Measurements from ENCODE around the gene TUT4.

The TUT4 gene

DNA sequence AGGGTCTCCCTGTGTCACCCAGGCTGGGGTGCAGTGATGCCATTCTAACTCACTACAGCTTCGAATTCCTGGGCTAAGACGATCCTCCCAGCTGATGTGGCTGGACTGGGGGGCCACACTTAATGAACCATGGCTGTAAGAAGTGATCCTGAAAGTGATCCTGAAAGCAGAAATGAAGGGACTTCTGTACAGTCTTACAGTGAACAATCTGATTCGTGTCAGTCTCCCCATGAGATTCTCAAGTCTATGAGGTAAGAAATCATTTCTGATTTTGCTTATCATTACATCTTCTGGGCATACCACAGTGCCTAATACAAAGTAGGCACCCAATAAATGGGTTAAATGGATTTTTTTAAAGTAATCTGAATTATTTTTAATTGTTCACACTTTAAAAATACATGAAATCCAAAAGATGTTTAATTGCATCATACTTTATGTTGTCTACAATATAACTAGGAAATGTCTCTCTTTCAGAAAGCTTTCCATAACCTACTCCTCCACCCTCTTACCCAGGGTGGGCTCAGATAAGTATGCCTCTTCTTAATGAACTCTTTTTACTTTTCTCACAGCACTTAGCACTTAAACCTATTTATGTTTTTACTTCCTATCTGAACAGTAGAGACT lies 21.5 kb downstream of the TUT4 start:
- no peak overlapping the region for H3K4me3 ChIP-seq
- peaks cover 4 to 12% (median 5%) of the 10 kb centered on the region in 3 donors for H3K36me3 ChIP-seq
- peaks cover 0 to 5% (median 0%) of the 10 kb centered on the region in 3 donors for H3K9me3 ChIP-seq
- H3K27ac ChIP-seq, result no peak overlapping the region
- TF ChIP-seq, protein P1, sequence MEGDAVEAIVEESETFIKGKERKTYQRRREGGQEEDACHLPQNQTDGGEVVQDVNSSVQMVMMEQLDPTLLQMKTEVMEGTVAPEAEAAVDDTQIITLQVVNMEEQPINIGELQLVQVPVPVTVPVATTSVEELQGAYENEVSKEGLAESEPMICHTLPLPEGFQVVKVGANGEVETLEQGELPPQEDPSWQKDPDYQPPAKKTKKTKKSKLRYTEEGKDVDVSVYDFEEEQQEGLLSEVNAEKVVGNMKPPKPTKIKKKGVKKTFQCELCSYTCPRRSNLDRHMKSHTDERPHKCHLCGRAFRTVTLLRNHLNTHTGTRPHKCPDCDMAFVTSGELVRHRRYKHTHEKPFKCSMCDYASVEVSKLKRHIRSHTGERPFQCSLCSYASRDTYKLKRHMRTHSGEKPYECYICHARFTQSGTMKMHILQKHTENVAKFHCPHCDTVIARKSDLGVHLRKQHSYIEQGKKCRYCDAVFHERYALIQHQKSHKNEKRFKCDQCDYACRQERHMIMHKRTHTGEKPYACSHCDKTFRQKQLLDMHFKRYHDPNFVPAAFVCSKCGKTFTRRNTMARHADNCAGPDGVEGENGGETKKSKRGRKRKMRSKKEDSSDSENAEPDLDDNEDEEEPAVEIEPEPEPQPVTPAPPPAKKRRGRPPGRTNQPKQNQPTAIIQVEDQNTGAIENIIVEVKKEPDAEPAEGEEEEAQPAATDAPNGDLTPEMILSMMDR (IDR thresholded peaks at IDR 0.05), result no peak
- H3K27me3 ChIP-seq, result no peaks in the 10 kb centered on the region
- no peaks in the 10 kb centered on the region for H3K4me1 ChIP-seq
- intact Hi-C loops (cut with DNase I; ENCODE audit: low total_unique reads), result no loop called here
- DNase-seq, result no peak

DNA sequence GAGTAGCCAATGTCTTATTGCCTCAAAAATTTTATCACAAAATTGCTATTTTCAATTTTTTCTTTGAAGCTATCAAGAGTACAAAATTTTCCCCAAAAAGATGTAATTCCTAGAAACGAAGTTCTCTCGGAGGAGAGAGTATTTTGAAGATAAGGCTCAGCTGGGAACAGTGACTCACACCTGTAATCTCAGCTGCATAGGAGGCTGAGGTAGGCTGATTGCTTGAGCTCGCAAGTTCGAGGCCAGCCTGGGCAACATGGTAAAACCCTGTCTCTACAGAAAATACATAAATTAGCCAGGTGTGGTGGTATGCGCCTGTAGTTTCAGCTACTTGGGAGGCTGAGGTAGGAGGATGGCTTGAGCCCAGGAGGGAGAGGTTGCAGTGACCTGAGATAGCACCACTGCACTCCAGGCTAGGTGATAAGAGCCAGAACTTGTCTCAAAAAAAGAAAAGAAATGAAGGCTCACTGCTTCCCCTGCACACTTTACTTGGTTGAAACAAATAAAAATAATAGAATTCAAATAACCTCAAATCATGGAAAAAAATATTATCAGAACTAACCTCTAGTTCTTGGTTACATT lies 22.2 kb downstream of the TUT4 start:
- intact Hi-C loops (cut with DNase I; ENCODE audit: low total_unique reads), result no loop called here
- peaks cover 0 to 5% (median 0%) of the 10 kb centered on the region in 3 donors for H3K9me3 ChIP-seq
- peaks cover 5 to 14% (median 6%) of the 10 kb centered on the region in 3 donors for H3K36me3 ChIP-seq
- no peaks in the 10 kb centered on the region for H3K4me1 ChIP-seq
- H3K27me3 ChIP-seq, result no peaks in the 10 kb centered on the region
- no peak for DNase-seq
- no peak overlapping the region for H3K4me3 ChIP-seq
- TF ChIP-seq, protein P1 (IDR thresholded peaks at IDR 0.05), result no peak
- no peak overlapping the region for H3K27ac ChIP-seq

DNA sequence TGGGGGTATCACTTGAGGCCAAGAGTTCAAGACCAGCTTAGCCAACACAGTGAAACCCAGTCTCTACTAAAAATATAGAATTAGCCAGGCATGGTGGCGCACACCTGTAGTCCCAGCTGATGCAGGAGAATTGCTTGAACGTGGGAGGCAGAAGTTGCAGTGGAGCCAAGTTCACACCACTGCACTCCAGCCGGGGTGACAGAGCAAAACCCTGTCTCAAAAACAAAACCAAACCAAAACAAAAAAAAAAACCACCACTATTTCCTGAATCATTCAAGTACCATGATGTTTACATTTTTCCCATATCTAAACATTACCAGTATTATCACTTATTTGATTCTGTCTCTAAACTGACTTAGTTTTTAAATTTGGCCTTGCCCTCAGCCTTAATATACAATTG lies 29.5 kb downstream of the TUT4 start:
- no peak for DNase-seq
- Histone ChIP-seq H3K27ac (no peak overlapping the region), H3K27me3 (no peaks in the 10 kb centered on the region), H3K4me3 (no peak overlapping the region), H3K9me3 (no peaks in the 10 kb centered on the region), H3K36me3 (peaks cover 16 to 32% (median 17%) of the 10 kb centered on the region in 3 donors), H3K4me1 (no peaks in the 10 kb centered on the region)
- TF ChIP-seq, protein P1 (IDR thresholded peaks at IDR 0.05), result no peak
- intact Hi-C loops (cut with DNase I; ENCODE audit: low total_unique reads), result no loop called here

DNA sequence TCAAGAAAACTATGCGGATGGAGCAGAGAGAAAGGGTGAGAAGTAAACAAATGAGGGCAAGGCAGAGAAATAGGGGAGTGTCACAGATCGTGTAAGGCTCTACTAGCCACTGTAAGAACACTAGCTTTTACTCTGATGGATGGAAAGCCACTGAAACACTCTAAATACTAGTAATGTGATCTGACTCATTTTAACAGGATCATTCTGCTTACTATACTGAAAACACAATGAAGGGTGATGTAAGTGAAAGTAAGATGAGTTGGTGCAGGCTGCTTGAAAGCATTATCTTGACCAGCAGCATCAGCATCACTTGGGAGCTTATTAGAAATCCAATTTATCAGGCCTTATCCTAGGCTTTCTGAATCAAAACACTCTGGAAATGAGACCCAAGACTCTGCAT lies 32.7 kb downstream of the TUT4 start:
- Histone ChIP-seq H3K36me3 (peaks cover 6 to 20% (median 15%) of the 10 kb centered on the region in 3 donors), H3K27ac (no peak overlapping the region)
- no peak for DNase-seq

DNA sequence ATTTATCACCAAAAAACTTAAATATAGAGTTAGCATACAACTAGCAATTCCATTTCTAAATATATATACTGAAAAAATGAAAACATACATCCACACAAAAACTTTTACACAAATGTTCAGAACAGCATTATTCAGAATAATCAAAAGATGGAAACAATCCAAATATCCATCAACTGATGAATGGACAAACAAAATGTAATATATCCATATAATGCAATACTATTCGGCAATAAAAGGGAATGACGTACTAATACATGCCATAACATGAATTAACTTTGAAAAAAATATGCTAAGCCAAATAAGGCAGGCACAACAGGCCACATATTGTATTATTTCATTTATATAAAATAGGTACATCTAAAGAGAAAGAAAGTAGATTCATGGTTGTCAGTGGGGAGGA lies 33.9 kb downstream of the TUT4 start:
- TF ChIP-seq, protein P1 (IDR thresholded peaks at IDR 0.05), result no peak
- H3K4me3 ChIP-seq, result no peak overlapping the region
- intact Hi-C loops (cut with DNase I; ENCODE audit: low total_unique reads), result no loop called here
- no peaks in the 10 kb centered on the region for H3K4me1 ChIP-seq
- no peaks in the 10 kb centered on the region for H3K9me3 ChIP-seq
- H3K36me3 ChIP-seq, result peaks cover 5 to 23% (median 13%) of the 10 kb centered on the region in 3 donors
- H3K27me3 ChIP-seq, result no peaks in the 10 kb centered on the region
- H3K27ac ChIP-seq, result no peak overlapping the region
- no peak for DNase-seq

More for the DNA sequence above, 32.7 kb downstream of the TUT4 start:
- H3K9me3 ChIP-seq, result no peaks in the 10 kb centered on the region
- no peaks in the 10 kb centered on the region for H3K4me1 ChIP-seq
- H3K4me3 ChIP-seq, result no peak overlapping the region
- TF ChIP-seq, protein P1 (IDR thresholded peaks at IDR 0.05), result no peak
- intact Hi-C loops (cut with DNase I; ENCODE audit: low total_unique reads), result no loop called here
- H3K27me3 ChIP-seq, result no peaks in the 10 kb centered on the region
